Spleen (tissue), 11 donors: Measurements from ENCODE around the gene CYB561D2. TPM values are rescaled to one million over a fixed set of nuclear protein-coding genes. Genes with fewer than 3 reads are reported as not detected.

ENCODE experiments used
- DNase-seq: peaks from one replicate; pipeline ENCODE4 v3.0.0-alpha.2; 2020
- H3K27ac ChIP-seq, 8 donors: fragments of 200-600 bp; sonication (generic) in 7 of 8; 1 replicate in 4 of 8; 2 replicates in 4 of 8; pipeline versions ENCODE4 v1.5.0 to v1.8.0; 2016 to 2021; ENCODE audit warnings: inconsistent platforms in 4 of 8, mild to moderate bottlenecking in 4 of 8, moderate library complexity in 1 of 8
- H3K27me3 ChIP-seq, 7 donors: fragments of 200-600 bp; sonication (generic) in 6 of 7; replicated peaks in 1 of 7; 1 replicate in 4 of 7; 2 replicates in 3 of 7; pipeline versions ENCODE4 v1.5.0 to v1.8.0; 2016 to 2021; ENCODE audit warnings: inconsistent platforms in 3 of 7, mild to moderate bottlenecking in 1 of 7
- H3K36me3 ChIP-seq, 6 donors: fragments of 200-600 bp; sonication (generic) in 5 of 6; 1 replicate in 4 of 6; 2 replicates in 2 of 6; pipeline versions ENCODE4 v1.5.0 to v1.8.0; 2016 to 2021; ENCODE audit warnings: inconsistent platforms in 2 of 6
- H3K4me1 ChIP-seq, 6 donors: fragments of 200-600 bp; sonication (generic) in 5 of 6; 1 replicate in 3 of 6; 2 replicates in 3 of 6; pipeline versions ENCODE4 v1.5.0 to v1.8.0; 2016 to 2021; ENCODE audit warnings: inconsistent platforms in 3 of 6
- H3K4me3 ChIP-seq, 8 donors: fragments of 200-600 bp; sonication (generic) in 7 of 8; 1 replicate in 4 of 8; 2 replicates in 4 of 8; pipeline versions ENCODE4 v1.5.0 to v1.8.0; 2016 to 2021; ENCODE audit warnings: inconsistent platforms in 4 of 8, mild to moderate bottlenecking in 4 of 8, moderate library complexity in 2 of 8
- H3K9me3 ChIP-seq, 8 donors: fragments of 200-600 bp; sonication (generic) in 7 of 8; 1 replicate in 4 of 8; 2 replicates in 4 of 8; pipeline versions ENCODE4 v1.5.0 to v1.8.0; 2016 to 2021; ENCODE audit warnings: inconsistent platforms in 4 of 8
- POLR2A ChIP-seq, 3 donors: fragments of 450-650 bp; IDR thresholded peaks; one replicate each; pipeline ENCODE4 v1.5.1; 2017; ENCODE audit warnings: antibody characterized with exemption in 3 of 3, mild to moderate bottlenecking in 1 of 3
- POLR2AphosphoS5 ChIP-seq, 3 donors: sonication (generic); formaldehyde crosslinking; IDR thresholded peaks; one replicate each; pipeline ENCODE4 v1.5.1; 2017; ENCODE audit warnings: antibody characterized with exemption in 3 of 3
- WGBS, 5 donors: extraction: QIAGEN DNeasy Blood & Tissue Kit in 3 of 5; methylation state at CpG; one replicate each; pipeline versions ENCODE4 v1.1.5 to v1.1.7; 2013 to 2018; 5-methylcytosine and 5-hydroxymethylcytosine counted together
- intact Hi-C: fragments of 100-400 bp; cut with DNase I; formaldehyde crosslinking; loops from one replicate; pipeline ENCODE4 v1.15.0; 2023; ENCODE audit warnings: low total_unique reads
- polyA plus RNA-seq, 3 donors: library from polyadenylated mRNA; stranded (reverse); fragments of 200-250 nt; gene quantifications; one replicate each; pipeline ENCODE4 v1.2.1, GENCODE V29; 2013
- total RNA-seq, 7 donors: library from RNA; depleted of rRNA in 3 of 7; stranded (reverse); fragments of >200 nt in 3 of 7; fragmentation: NEBNext Ultra II Directional in 4 of 7; extraction: Animal tissue kit (Norgen Biotek cat#: 25700) in 4 of 7; gene quantifications; one replicate each; pipeline versions ENCODE4 v1.1.0 to v1.2.1, GENCODE V29; 2016 to 2021
- TF ChIP-seq, protein P1 (sequence below), 11 experiments: fragments of 200-600 bp in 7 of 11; fragments of 450-650 bp in 4 of 11; sonication (generic) in 4 of 11; IDR thresholded peaks in 8 of 11; conservative IDR thresholded peaks in 3 of 11; 1 replicate in 7 of 11; 2 replicates in 4 of 11; pipeline versions ENCODE4 v1.4.0 to v1.8.0; 2016 to 2021; ENCODE audit warnings: antibody characterized with exemption in 11 of 11, inconsistent platforms in 4 of 11, mild to moderate bottlenecking in 1 of 11
- donor health status: healthy with polysubstance abuse.
- donor health status: DM: no; HTN: no; CAD: no; lungs with moderate emphysema.
- donor health status: DM: no; HTN: no; CAD: no.
- donor health status: Bipolar disorder and iron deficiency.
- donor health status: healthy.
- donor health status: DM: no; HTN: no; CAD: no.
- donor health status: DM: yes; HTN: yes; CAD: no.

The CYB561D2 gene
- total and polyA plus RNA-seq, 10 donors, result 18.7 to 35.2 (median 26.4) TPM

DNA sequence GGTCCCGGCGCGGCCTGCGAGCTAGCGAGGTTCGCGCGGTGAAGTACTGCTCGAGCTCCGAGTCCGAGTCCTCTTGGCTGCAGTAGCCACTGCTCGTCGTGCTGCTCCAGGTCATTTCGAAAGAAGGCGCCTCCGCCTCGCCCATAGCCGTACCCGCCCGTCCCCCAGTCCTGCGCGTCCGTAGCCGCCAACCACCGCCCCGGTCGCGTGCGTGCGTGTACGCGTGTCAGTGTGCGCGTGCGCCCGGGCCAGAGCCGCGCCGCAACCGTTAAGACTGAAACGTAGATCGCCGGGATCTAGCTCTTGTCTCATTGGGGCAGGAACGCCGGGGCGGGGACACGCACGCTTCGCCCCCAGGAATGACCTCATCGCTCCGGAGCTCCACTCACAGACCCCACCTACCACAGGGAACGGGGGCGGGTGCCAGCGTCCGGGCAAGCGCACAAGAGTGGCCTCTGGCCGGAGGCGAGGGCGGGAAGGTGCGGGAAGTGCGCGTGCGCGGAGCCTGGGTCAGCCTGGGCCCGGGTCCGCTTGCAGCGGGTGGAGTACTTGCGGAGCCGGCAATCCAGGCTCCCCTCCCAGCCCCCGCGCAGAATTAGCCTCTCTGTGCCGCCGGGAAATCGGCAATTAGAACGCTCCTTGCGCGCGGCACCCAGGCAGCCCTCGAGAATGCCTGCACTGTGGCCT is 13.3 kb upstream of the CYB561D2 start:
- Histone ChIP-seq H3K9me3 (no peaks in the 10 kb centered on the region), H3K4me1 (peaks cover 65 to 97% (median 91%) of the 10 kb centered on the region in 6 donors), H3K27me3 (no peaks in the 10 kb centered on the region), H3K36me3 (peaks cover 0 to 33% (median 5%) of the 10 kb centered on the region in 6 donors), H3K27ac (peak overlapping the region; percentile 92 to 99 (median 98)), H3K4me3 (peak overlapping the region; percentile 54 to 86 (median 70))
- WGBS, 5 donors, result 0% methylated on average over 42 to 79 of the region's 79 CpGs
- intact Hi-C loops, result no loop called here
- TF ChIP-seq POLR2AphosphoS5 (IDR thresholded peaks at IDR 0.05) (peak; percentile 97 to 99 (median 99)), POLR2A (IDR thresholded peaks at IDR 0.05) (peak; percentile 30 to 83 (median 76))
- TF ChIP-seq, protein P1, sequence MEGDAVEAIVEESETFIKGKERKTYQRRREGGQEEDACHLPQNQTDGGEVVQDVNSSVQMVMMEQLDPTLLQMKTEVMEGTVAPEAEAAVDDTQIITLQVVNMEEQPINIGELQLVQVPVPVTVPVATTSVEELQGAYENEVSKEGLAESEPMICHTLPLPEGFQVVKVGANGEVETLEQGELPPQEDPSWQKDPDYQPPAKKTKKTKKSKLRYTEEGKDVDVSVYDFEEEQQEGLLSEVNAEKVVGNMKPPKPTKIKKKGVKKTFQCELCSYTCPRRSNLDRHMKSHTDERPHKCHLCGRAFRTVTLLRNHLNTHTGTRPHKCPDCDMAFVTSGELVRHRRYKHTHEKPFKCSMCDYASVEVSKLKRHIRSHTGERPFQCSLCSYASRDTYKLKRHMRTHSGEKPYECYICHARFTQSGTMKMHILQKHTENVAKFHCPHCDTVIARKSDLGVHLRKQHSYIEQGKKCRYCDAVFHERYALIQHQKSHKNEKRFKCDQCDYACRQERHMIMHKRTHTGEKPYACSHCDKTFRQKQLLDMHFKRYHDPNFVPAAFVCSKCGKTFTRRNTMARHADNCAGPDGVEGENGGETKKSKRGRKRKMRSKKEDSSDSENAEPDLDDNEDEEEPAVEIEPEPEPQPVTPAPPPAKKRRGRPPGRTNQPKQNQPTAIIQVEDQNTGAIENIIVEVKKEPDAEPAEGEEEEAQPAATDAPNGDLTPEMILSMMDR (IDR thresholded peaks at IDR 0.05 in 8 of 11, conservative IDR thresholded peaks at IDR 0.05 in 3 of 11), result peak in 1 of 11 experiments; percentile 7
- DNase-seq, result peak; percentile 99

DNA sequence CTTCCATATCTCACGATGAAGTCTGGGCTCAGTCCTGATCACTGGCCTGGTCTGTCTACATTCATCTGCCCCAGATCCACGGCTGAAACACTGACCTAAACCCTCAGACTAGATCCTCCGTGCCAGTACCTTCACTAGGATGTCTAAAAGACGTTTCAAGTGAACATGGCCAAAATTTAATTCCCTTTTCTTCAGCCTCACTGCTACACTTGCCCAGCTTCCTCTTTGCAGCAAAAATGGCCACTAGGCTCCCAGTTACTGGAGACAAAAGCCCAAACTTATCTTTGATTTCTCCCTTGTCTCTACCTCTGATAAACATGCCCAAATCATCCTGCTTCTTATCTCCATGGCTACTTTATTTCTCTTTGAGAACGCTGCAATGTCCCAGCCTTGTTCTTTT is 11.7 kb upstream of the CYB561D2 start:
- H3K27ac ChIP-seq, result peak overlapping the region; percentile 92 to 99 (median 98)
- TF ChIP-seq, protein P1 (IDR thresholded peaks at IDR 0.05 in 8 of 11, conservative IDR thresholded peaks at IDR 0.05 in 3 of 11), result peak in 3 of 11 experiments; percentile 11 to 29 (median 16)
- no peak for TF ChIP-seq POLR2AphosphoS5 (IDR thresholded peaks at IDR 0.05)
- H3K4me3 ChIP-seq, result peak overlapping the region in 7 of 8 donors; percentile 55 to 86 (median 74)
- no peak for DNase-seq
- intact Hi-C loops, result no loop called here
- peaks cover 55 to 95% (median 79%) of the 10 kb centered on the region in 6 donors for H3K4me1 ChIP-seq
- WGBS, 5 donors, result 31 to 48% (median 32%) methylated on average over 5 of the region's 5 CpGs
- no peaks in the 10 kb centered on the region for H3K27me3 ChIP-seq
- H3K36me3 ChIP-seq, result peaks cover 0 to 18% (median 0%) of the 10 kb centered on the region in 6 donors
- no peaks in the 10 kb centered on the region for H3K9me3 ChIP-seq

DNA sequence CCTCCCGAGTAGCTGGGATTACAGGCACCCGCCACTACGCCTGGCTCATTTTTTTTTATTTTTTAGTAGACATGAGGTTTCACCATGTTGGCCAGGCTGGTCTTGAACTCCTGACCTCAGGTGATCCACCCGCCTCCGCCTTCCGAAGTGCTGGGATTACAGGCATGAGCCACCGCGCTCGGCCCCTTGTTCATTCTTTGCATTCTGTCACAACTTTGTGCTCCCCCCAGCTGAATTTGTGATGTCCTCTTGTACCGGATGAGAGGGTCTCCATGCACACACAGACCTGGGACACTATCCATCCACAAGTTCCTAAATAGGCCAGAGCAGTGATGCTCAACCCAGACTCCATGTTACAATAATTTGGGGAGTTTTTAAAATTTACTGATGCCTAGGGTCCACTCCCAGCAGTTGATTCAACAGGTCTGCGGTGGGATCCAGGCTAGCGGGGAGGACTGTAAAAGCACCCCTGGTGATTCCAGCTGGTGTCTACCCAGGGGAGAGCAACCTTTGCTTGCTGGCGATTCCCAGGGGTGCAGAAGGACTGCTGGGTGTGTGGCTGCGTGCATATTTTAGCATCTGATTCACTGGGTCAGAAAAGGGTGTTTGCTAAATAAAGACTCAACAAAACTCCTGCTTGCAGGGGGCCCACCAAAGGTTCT is 11.0 kb upstream of the CYB561D2 start:
- Histone ChIP-seq H3K4me1 (peaks cover 48 to 89% (median 72%) of the 10 kb centered on the region in 6 donors), H3K9me3 (no peaks in the 10 kb centered on the region), H3K4me3 (peak overlapping the region; percentile 55 to 86 (median 70)), H3K27me3 (no peaks in the 10 kb centered on the region), H3K27ac (peak overlapping the region; percentile 92 to 99 (median 98)), H3K36me3 (peaks cover 0 to 11% (median 0%) of the 10 kb centered on the region in 6 donors)
- WGBS, 5 donors, result 39 to 61% (median 56%) methylated on average over 12 to 14 of the region's 14 CpGs
- TF ChIP-seq, protein P1 (IDR thresholded peaks at IDR 0.05 in 8 of 11, conservative IDR thresholded peaks at IDR 0.05 in 3 of 11), result no peak
- no peak for TF ChIP-seq POLR2AphosphoS5 (IDR thresholded peaks at IDR 0.05)
- TF ChIP-seq POLR2A (IDR thresholded peaks at IDR 0.05), result no peak
- intact Hi-C loops, result no loop called here
- DNase-seq, result peak; percentile 79

DNA sequence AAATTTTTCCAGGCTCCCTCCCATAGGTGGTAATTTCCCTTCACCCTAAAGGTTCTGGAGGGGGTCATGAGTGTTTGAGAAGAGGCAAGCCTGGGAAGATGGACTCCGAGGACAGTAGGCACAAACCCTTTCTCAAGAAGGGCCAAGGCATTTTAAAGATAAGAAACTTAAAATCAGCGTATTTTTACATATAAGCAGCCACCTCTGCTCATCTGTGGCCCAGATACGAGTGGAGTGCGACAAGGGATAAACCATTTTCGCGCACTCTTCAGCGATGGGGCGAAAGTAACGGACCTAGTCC is 10.6 kb upstream of the CYB561D2 start:
- TF ChIP-seq, protein P1 (IDR thresholded peaks at IDR 0.05 in 8 of 11, conservative IDR thresholded peaks at IDR 0.05 in 3 of 11), result no peak
- no peak for TF ChIP-seq POLR2A (IDR thresholded peaks at IDR 0.05)
- no peak for TF ChIP-seq POLR2AphosphoS5 (IDR thresholded peaks at IDR 0.05)
- peaks cover 44 to 89% (median 70%) of the 10 kb centered on the region in 6 donors for H3K4me1 ChIP-seq
- intact Hi-C loops, result no loop called here

More for the DNA sequence above, 10.6 kb upstream of the CYB561D2 start:
- no peak for DNase-seq
- peak overlapping the region; percentile 55 to 86 (median 70) for H3K4me3 ChIP-seq
- WGBS, 5 donors, result 9 to 19% (median 12%) methylated on average over 9 of the region's 9 CpGs
- H3K27me3 ChIP-seq, result no peaks in the 10 kb centered on the region
- peaks cover 0 to 8% (median 0%) of the 10 kb centered on the region in 6 donors for H3K36me3 ChIP-seq
- H3K27ac ChIP-seq, result peak overlapping the region; percentile 92 to 99 (median 98)
- H3K9me3 ChIP-seq, result no peaks in the 10 kb centered on the region
